Astrocyte (in vitro differentiated cells and primary cell): ENCODE results near the gene RETREG1. TPM values are rescaled to one million over a fixed set of nuclear protein-coding genes. Genes with fewer than 3 reads are reported as not detected.

Experiments
- DNase-seq: peaks from one replicate; pipeline ENCODE4 v3.0.0-alpha.2; 2010; ENCODE audit warnings: low read depth
- FAIRE-seq: peaks from 2 replicates; lab custom pipeline; 2011; peaks lifted over from hg19 to GRCh38; lab: Jason Lieb, UNC
- H2AFZ ChIP-seq: 2 replicates; pipeline ENCODE4 v1.6.0; 2012; ENCODE audit warnings: low read depth, low read length, inconsistent platforms
- H3K27ac ChIP-seq: 2 replicates; pipeline ENCODE4 v1.5.1; 2011; ENCODE audit warnings: low read depth, low read length, inconsistent platforms
- H3K27me3 ChIP-seq: 2 replicates; pipeline ENCODE4 v1.6.0; 2011; ENCODE audit warnings: low read length, inconsistent platforms; ENCODE audit not compliant: insufficient read depth
- H3K36me3 ChIP-seq: 2 replicates; pipeline ENCODE4 v1.5.1; 2011; ENCODE audit warnings: low read length, inconsistent platforms; ENCODE audit not compliant: insufficient read depth
- H3K4me1 ChIP-seq: 2 replicates; pipeline ENCODE4 v1.5.1; 2011; ENCODE audit warnings: low read length, inconsistent platforms; ENCODE audit not compliant: insufficient read depth
- H3K4me2 ChIP-seq: 2 replicates; pipeline ENCODE4 v1.6.0; 2012; ENCODE audit warnings: low read length, inconsistent platforms
- H3K4me3 ChIP-seq: 2 replicates; pipeline ENCODE4 v1.5.1; 2011; ENCODE audit warnings: low read depth, mild to moderate bottlenecking, low read length, inconsistent platforms; ENCODE audit not compliant: insufficient read depth
- H3K79me2 ChIP-seq: 2 replicates; pipeline ENCODE4 v1.6.0; 2012; ENCODE audit warnings: mild to moderate bottlenecking, low read length, inconsistent platforms; ENCODE audit not compliant: insufficient read depth
- H3K9ac ChIP-seq: 2 replicates; pipeline ENCODE4 v1.6.0; 2012; ENCODE audit warnings: mild to moderate bottlenecking, low read length, inconsistent platforms
- H3K9me3 ChIP-seq: 2 replicates; pipeline ENCODE4 v1.5.1; 2012; ENCODE audit warnings: low read depth, mild to moderate bottlenecking, low read length, inconsistent platforms; ENCODE audit not compliant: insufficient read depth
- H4K20me1 ChIP-seq: 2 replicates; pipeline ENCODE4 v1.6.0; 2012; ENCODE audit warnings: low read length, inconsistent platforms; ENCODE audit not compliant: insufficient read depth
- H3K27ac Mint-ChIP-seq: one replicate; pipeline ENCODE4 v1.8.0; 2021; ENCODE audit warnings: mild to moderate bottlenecking, mixed read lengths; ENCODE audit not compliant: unreplicated experiment
- H3K27me3 Mint-ChIP-seq: one replicate; pipeline ENCODE4 v1.8.0; 2021; ENCODE audit warnings: low read depth, mixed read lengths; ENCODE audit not compliant: unreplicated experiment
- H3K36me3 Mint-ChIP-seq: one replicate; pipeline ENCODE4 v1.8.0; 2021; ENCODE audit warnings: low read depth, mixed read lengths; ENCODE audit not compliant: unreplicated experiment
- H3K4me1 Mint-ChIP-seq: one replicate; pipeline ENCODE4 v1.8.0; 2021; ENCODE audit warnings: low read depth, mixed read lengths; ENCODE audit not compliant: unreplicated experiment
- H3K4me3 Mint-ChIP-seq: one replicate; pipeline ENCODE4 v1.8.0; 2021; ENCODE audit warnings: mild to moderate bottlenecking, moderate library complexity, mixed read lengths; ENCODE audit not compliant: unreplicated experiment
- H3K9me3 Mint-ChIP-seq: one replicate; pipeline ENCODE4 v1.8.0; 2021; ENCODE audit warnings: mild to moderate bottlenecking, mixed read lengths; ENCODE audit not compliant: unreplicated experiment
- CTCF ChIP-seq: IDR thresholded peaks from 2 replicates; pipeline ENCODE4 v1.5.1; 2011; ENCODE audit warnings: low read depth, mild to moderate bottlenecking, inconsistent platforms, low read length, moderate library complexity; ENCODE audit not compliant: insufficient read depth
- EZH2 ChIP-seq: IDR thresholded peaks from 2 replicates; pipeline ENCODE4 v1.6.1; 2012; ENCODE audit warnings: mild to moderate bottlenecking, low read length, inconsistent platforms; ENCODE audit not compliant: insufficient read depth
- total RNA-seq: library from RNA; stranded (reverse); gene quantifications from 2 replicates; pipeline ENCODE4 v1.2.1, GENCODE V29; 2021

The RETREG1 gene
- total RNA-seq, 1 donor from 2014 or later, result 0.98 TPM

DNA sequence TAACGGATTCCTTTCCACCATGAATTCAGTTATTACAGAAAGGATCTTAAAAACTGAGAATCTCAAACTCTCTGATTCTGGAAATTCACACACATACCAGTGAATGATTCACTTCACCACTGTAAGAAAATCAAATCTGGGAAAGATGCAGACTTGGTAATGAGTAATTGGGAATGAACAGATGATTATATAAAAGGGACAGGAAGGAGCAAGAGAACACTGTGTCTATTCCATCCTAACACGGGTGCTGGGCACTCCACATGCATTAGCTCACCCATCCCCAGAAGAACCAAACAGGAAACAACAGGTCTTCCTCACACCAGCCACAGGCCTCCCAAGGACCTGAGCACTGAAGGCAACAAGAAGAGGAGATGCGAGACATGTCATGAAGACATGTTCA, 76.4 kb downstream of the RETREG1 start:
- Mint-ChIP-seq H3K27me3 (no peaks in the 10 kb centered on the region), H3K27ac (peak overlapping the region; percentile 91), H3K4me1 (peaks cover 41% of the 10 kb centered on the region), H3K36me3 (no peaks in the 10 kb centered on the region), H3K9me3 (no peaks in the 10 kb centered on the region), H3K4me3 (no peak overlapping the region)
- Histone ChIP-seq H3K27ac (peak overlapping the region; percentile 90), H3K4me2 (peak overlapping the region; percentile 64), H3K79me2 (no peaks in the 10 kb centered on the region), H3K4me1 (peaks cover 36% of the 10 kb centered on the region), H3K27me3 (no peaks in the 10 kb centered on the region), H3K4me3 (peak overlapping the region; percentile 6), H4K20me1 (no peaks in the 10 kb centered on the region), H2AFZ (no peak overlapping the region), H3K9me3 (no peaks in the 10 kb centered on the region), H3K36me3 (no peaks in the 10 kb centered on the region), H3K9ac (peak overlapping the region; percentile 73)
- DNase-seq, result peak; percentile 88
- TF ChIP-seq CTCF (no peak), EZH2 (no peak)
- peak; percentile 76 for FAIRE-seq

- Mint-ChIP-seq H3K36me3 (no peaks in the 10 kb centered on the region), H3K4me1 (peaks cover 32% of the 10 kb centered on the region), H3K27ac (peak overlapping the region; percentile 91), H3K4me3 (no peak overlapping the region), H3K27me3 (no peaks in the 10 kb centered on the region), H3K9me3 (no peaks in the 10 kb centered on the region)
- no peaks in the 10 kb centered on the region for H3K36me3 ChIP-seq
- no peak overlapping the region for H3K4me3 ChIP-seq
- H3K9me3 ChIP-seq, result no peaks in the 10 kb centered on the region
- peak; percentile 82 for DNase-seq
- FAIRE-seq, result peak; percentile 72
- H3K4me2 ChIP-seq, result peak overlapping the region; percentile 61
- TF ChIP-seq EZH2, result no peak
- TF ChIP-seq CTCF, result no peak
- H3K27ac ChIP-seq, result peak overlapping the region; percentile 90
- peaks cover 33% of the 10 kb centered on the region for H3K4me1 ChIP-seq
- H3K79me2 ChIP-seq, result no peaks in the 10 kb centered on the region
- peak overlapping the region; percentile 22 for H2AFZ ChIP-seq
- no peaks in the 10 kb centered on the region for H4K20me1 ChIP-seq
- peak overlapping the region; percentile 66 for H3K9ac ChIP-seq
- no peaks in the 10 kb centered on the region for H3K27me3 ChIP-seq
These were observed 77.6 kb downstream of the RETREG1 start for GRCh38 chr5:16539169-16539666.

- no peaks in the 10 kb centered on the region for H3K9me3 ChIP-seq
- H3K4me1 ChIP-seq, result peaks cover 33% of the 10 kb centered on the region
- no peak overlapping the region for H3K4me3 ChIP-seq
- Mint-ChIP-seq H3K36me3 (no peaks in the 10 kb centered on the region), H3K9me3 (no peaks in the 10 kb centered on the region), H3K27me3 (no peaks in the 10 kb centered on the region), H3K27ac (no peak overlapping the region), H3K4me1 (peaks cover 32% of the 10 kb centered on the region), H3K4me3 (no peak overlapping the region)
- H3K36me3 ChIP-seq, result no peaks in the 10 kb centered on the region
- H3K27me3 ChIP-seq, result no peaks in the 10 kb centered on the region
- no peaks in the 10 kb centered on the region for H4K20me1 ChIP-seq
- no peak overlapping the region for H3K4me2 ChIP-seq
- H2AFZ ChIP-seq, result no peak overlapping the region
- DNase-seq (no peak), FAIRE-seq (no peak)
- TF ChIP-seq EZH2 (no peak), CTCF (no peak)
- no peaks in the 10 kb centered on the region for H3K79me2 ChIP-seq
- no peak overlapping the region for H3K27ac ChIP-seq
- no peak overlapping the region for H3K9ac ChIP-seq
These were observed 78.8 kb downstream of the RETREG1 start for GRCh38 chr5:16538006-16538405.
